NCI-H146 treated with DMSO at 0.1 percent for 48 hours (cell line): ENCODE results near the gene FREM2.

Source experiments
- DNase-seq: peaks from one replicate; lab custom pipeline; 2025; ENCODE audit not compliant: unreplicated experiment; lab: John Stamatoyannopoulos, UW

FREM2 gene

DNA sequence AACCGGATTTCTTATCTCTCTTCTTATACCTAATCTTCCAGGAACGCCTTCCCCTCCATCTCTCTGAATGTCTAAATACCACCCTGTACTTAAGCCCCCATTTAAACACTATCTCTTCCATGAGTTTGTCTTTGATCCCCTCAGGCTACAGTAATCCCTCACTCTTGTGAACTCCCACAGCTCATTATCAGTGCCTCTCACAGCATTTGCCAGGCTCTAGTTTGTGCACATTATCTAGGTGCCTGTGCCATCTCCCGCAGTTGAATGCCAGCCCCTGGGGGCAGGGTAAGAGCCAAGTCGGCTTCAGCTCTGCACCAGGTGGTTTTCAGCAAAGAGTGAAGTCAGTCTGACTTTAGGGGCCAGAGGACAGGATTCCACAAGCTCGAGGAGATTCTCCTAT is 71.4 kb downstream of the FREM2 start:
- no peak for DNase-seq

DNA sequence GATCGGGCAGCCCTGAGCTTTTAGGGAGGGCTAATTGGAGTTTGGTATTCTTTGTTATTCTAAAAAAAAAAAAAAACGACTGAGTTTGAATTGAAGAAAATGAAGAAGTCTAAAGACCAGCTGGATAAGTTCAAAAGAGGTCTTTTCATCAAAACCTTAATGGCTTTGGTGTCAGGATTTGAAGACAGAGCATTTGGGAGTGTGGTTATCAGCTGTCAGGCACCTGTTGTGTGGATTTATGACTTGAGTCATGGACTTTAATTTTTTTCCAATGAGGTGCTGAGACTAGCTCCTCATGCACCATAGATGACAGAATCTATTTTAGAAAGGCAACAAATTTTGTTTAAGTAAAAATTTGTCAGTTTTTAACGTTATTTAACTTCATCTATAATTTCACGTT is 72.5 kb downstream of the FREM2 start:
- no peak for DNase-seq

DNA sequence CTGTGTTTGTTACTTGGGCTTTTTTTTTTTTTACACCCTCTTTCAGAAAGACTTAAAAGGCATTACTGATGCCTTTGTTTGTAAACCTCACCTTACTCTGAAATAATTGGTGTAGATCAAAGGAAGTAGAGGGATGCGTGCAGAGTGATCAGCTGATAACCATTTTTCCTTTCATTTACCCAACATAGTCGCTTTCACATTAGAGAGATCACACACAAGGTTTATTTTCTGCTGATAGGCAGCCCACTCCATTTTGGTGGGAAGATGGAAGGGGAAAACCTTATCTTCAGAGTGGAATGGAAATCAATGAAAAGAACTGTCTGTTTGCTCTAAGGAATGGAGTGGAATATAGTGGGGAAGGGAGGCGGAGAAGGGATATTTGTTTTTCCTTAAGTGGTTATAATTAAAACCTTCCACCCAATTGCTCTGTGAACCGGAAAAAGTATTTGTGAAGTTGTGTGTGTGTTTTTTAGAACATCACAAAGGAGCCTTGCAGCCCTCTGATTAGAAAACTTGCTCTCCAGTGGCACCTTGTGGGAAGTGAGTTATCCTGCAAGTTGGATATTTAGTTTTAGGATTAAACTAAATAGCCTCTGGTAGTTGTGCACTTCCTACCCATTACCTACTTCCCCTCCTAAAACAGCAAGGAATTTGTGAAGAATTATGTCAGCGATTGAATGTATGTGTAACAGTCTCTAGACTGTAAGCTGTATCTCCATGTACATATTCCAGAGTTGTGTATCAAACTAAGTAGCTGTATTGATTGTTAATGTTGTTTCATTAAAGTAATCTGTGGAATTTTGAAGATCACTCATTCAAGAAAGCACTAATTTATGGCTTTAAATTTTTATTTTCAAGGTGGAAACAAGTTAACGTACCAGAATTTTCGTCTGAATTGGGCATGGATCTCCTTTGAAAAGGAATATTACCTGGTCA is 76.8 kb downstream of the FREM2 start:
- peak; percentile 88 for DNase-seq

GRCh38 chr13:38766799-38767198 is 79.9 kb downstream of the FREM2 start:
- DNase-seq: no peak

GRCh38 chr13:38767506-38768265 is 80.8 kb downstream of the FREM2 start:
- DNase-seq: no peak

- no peak for DNase-seq
Measured at GRCh38 chr13:38769526-38769925, 82.6 kb downstream of the FREM2 start.

DNA sequence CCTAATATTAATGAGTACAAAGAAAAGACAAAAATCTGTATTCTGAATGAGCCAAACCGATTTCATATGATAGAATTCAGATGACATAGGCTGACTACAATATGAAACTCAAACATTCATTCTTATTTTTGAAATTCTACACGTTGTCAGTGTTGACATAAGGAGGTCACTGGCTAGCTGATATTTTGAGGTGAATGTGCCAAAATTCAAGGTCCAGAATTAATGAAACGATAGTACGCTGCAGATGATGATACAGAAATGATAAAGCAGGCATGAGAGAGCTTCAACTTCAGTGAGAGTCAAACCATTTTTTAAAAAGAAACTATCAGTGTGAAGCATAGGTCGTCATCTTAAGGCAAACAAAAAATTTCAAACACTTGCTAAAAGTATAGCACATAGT is 88.2 kb downstream of the FREM2 start:
- DNase-seq: no peak

DNA sequence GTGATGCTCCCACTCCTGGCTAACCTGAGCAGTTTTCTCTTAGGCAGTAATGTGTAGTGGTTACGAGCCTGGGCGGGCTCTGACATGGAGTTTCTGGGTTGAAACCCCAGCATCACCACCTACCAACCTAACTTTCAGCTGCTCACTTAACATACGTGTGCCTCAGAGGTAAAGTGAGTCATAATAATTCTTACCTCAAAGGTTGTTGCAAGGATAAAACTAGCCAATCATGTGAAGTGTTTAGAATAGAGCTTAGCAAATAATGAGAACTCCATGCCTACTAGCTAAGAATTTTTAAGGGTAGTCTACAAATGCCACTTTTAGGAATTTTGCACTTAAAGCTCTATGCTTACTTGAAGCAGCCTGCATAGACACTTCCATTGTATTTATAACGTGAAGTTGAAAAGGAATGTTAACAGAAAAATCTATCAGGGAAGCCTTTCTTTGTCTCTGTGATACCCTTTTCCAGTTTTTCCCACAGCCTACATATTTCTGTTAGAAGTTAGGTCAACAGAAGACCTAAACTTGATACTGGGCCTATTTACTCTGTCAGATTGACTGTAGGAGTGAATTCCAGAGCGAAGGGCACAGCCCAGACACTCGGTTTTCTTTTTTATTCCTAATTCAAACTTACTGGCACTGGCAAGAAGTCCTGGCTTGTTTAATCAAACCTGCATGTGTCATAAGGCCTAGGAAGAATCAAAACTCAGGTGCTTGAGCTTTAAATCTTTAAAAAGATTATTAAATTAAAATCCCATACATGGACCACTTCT is 90.7 kb downstream of the FREM2 start:
- no peak for DNase-seq

DNA sequence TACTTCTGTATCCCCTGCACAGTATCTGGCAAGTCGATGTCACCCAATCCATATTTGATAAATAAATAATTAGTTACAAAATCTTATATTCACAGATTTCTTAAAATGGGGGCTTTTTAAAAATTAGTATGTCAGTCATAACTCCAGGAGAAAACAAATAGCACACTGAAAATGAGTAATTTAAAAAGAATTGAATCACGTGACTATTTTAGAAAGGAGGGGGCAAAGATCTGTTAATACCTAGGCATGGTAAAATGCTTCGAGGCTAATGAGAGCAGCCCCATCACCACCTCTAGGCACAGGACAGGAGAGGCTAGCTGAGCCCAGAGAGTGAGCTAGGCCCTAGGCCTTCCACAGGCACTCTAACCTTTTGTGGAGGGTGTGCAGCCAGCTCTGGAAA is 94.7 kb downstream of the FREM2 start:
- DNase-seq: no peak

DNA sequence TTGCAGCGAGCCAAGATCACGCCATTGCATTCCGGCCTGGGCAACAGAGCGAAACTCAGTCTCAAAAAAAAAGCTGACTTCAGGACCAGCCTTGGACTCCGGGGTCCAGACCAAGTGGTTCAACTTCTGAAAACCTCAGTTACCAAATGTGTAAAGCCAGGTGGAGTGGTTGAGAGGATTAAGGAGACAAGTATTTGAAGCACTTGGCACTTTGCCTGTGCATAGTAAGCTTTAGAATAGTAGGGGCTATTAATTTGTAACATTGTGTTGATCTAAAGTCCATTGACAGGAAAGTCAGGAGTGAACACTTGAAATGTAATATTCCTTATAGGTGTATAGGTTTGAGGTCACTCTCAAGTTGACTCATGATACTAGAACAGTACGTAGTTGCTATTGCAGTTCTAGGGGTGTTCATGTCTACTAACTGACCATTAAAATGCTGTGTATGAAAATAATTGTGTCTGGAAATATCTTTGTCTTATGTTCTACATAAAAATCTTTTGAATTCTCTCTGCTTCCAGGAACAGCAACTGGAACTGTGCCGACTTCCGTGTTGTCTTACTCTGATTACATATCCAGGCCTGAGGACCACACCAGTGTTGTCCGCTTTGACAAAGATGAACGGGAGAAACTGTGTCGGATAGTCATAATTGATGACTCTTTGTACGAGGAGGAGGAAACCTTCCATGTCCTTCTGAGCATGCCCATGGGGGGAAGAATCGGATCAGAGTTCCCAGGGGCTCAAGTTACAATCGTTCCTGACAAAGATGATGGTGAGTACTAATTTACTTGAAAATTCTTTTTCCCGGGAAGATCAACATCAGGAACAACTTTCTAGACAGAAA is 97.4 kb downstream of the FREM2 start:
- no peak for DNase-seq

DNA sequence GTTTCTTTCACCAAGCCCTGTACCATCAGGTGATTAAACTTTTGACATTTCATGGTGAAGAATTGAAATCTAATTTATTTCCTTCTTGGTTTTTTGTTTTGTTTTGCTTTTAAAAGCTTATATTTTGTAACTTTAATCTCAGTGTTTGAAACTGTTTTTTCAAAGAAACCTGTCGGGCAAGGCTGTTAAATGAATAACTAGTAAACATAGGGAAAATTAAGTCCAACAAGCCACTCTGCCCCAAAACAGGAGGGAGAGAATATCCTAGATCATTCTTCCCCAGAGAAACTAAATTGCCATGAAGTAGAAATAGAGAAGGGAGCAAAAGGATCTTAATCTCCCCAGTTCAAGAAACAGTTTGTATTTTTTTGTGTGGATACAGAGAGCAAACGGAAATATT is 98.2 kb downstream of the FREM2 start:
- DNase-seq: no peak

DNA sequence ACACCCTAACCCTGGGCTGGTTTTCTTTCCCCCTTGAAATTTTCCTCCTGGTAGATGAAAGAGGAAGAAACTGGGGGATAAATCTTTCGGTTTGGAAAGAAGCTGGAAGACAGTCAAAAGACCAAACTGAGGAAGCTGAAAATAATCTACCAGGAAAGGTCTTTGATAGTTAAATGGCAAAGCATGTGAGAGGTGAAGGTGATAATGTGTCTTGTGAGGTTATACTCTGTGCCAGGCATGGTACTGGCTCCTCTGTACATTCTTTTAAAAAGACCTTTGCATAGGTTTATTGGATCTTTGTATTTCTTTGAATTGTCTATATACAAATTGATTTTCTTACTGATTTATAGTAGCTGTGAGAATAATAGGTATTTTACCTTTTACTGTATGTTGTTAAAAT is 98.6 kb downstream of the FREM2 start:
- DNase-seq: no peak

GRCh38 chr13:38787550-38787949 is 100.7 kb downstream of the FREM2 start:
- no peak for DNase-seq

- no peak for DNase-seq
Measured at GRCh38 chr13:38796890-38797289, 110.0 kb downstream of the FREM2 start.

- DNase-seq: peak; percentile 71
Measured at GRCh38 chr13:38803531-38803930, 116.7 kb downstream of the FREM2 start.

GRCh38 chr13:38804061-38804460 is 117.2 kb downstream of the FREM2 start:
- DNase-seq: no peak

GRCh38 chr13:38804536-38804935 is 117.7 kb downstream of the FREM2 start:
- DNase-seq: no peak

- no peak for DNase-seq
Measured at GRCh38 chr13:38814331-38814730, 127.5 kb downstream of the FREM2 start.

GRCh38 chr13:38819053-38819452 is 132.2 kb downstream of the FREM2 start:
- peak; percentile 77 for DNase-seq

- DNase-seq: no peak
Measured at GRCh38 chr13:38819596-38819995, 132.7 kb downstream of the FREM2 start.
